ENCODE results near the gene CELF1.

CELF1 gene

DNA sequence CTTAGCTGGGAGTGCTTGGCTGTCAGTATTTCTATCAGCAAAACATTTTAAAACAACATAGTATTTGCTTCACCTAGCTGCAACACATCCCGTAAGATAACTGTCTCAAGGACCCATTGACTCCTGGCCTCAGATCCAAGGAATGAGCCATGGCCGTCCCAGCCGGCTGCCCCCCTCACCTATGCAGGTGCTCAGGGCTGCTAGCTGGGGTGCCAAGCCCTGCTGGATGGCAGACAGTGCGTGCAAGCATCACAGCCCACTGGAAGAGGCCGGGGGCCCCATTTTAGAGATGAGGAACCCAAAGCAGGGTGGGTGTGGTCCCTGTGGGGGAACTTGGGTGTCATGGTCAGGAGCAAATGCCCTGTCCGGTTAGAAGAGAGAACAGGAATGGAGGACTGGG, 135.2 kb downstream of the CELF1 start:
- DNase-seq (ENCODE audit: low read depth in 2 of 2) = no peak

DNA sequence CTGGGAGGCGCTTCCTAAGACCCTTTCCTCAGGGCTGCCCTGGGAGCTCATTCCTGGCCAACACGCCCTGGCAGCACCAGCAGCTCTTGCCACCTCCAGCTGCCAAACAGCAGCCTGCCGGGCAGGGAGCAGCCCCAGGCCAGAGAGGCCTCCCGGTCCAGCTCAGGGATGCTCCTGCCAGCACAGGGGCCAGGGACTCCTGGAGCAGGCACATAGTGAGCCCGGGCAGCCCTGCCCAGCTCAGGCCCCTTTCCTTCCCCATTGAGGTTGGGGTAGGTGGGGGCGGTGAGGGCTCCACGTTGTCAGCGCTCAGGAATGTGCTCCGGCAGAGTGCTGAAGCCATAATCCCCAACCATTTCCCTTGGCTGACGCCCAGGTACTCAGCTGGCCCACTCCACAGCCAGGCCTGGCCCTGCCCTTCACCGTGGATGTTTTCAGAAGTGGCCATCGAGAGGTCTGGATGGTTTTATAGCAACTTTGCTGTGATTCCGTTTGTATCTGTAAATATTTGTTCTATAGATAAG, 136.9 kb downstream of the CELF1 start:
- DNase-seq (ENCODE audit: low read depth in 2 of 2) = no peak

Data from stimulated activated CD4-positive, alpha-beta T cell treated with anti-CD3 and anti-CD28 coated beads, Interleukin-1b, Interleukin-23, amount 100 ng/mL, for 1 hour (primary cell).